Transverse colon (tissue), 4 donors: Measurements from ENCODE around the gene SLC25A13.

Experiments
- CTCF ChIP-seq, 5 experiments: fragments of 200-600 bp in 3 of 5; fragments of 450-650 bp in 2 of 5; sonication (generic) in 3 of 5; IDR thresholded peaks; 1 replicate in 2 of 5; 2 replicates in 3 of 5; pipeline ENCODE4 v1.5.1; 2016 to 2017; ENCODE audit warnings: antibody characterized with exemption in 5 of 5, inconsistent platforms in 3 of 5, mild to moderate bottlenecking in 2 of 5, moderate library complexity in 1 of 5
- EP300 ChIP-seq: sonication (generic); formaldehyde crosslinking; IDR thresholded peaks from one replicate; pipeline ENCODE4 v1.6.1; 2017; ENCODE audit warnings: antibody characterized with exemption, low read depth
- POLR2A ChIP-seq: fragments of 450-650 bp; IDR thresholded peaks from one replicate; pipeline ENCODE4 v1.6.1; 2016; ENCODE audit warnings: antibody characterized with exemption, mild to moderate bottlenecking, moderate library complexity
- POLR2AphosphoS5 ChIP-seq, 3 donors: sonication (generic); formaldehyde crosslinking; IDR thresholded peaks; one replicate each; pipeline ENCODE4 v1.6.1; 2016; ENCODE audit warnings: antibody characterized with exemption in 3 of 3

DNA sequence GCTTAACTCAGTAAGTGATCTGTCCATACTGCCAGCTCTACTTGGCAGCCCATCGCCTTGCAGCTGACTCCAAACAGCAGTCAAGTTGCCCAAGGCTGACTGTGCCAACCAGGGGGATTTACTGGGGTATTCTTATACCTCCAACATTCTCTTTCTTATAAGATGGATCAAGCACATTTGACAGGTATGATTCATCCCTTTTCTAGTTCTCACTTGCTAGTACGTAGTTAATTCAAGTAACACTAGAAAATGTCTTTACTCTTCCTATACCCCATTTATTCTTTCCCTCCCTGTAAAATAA lies 77.0 kb downstream of the SLC25A13 start:
- TF ChIP-seq POLR2AphosphoS5 (IDR thresholded peaks at IDR 0.05) = no peak
- TF ChIP-seq EP300 = no peak
- no peak for TF ChIP-seq CTCF (IDR thresholded peaks at IDR 0.05)
- no peak for TF ChIP-seq POLR2A
